Stomach (tissue), 9 donors: Measurements from ENCODE around the gene CMTM6. TPM values are rescaled to one million over a fixed set of nuclear protein-coding genes. Genes with fewer than 3 reads are reported as not detected.
"Not testable (repeated sequence)": the region's sequence is repeated elsewhere in the genome, so short reads cannot be mapped to it uniquely, and the experiment has no call there.

Experiments used
- DNase-seq, 2 donors: peaks; one replicate each; pipeline versions ENCODE4 v3.0.0 to v3.0.0-alpha.2; 2013 to 2019
- H3K27ac ChIP-seq, 5 donors: fragments of 200-600 bp in 4 of 5; sonication (generic) in 4 of 5; one replicate each; pipeline ENCODE4 v1.5.1; 2013 to 2019; ENCODE audit warnings: mild to moderate bottlenecking in 1 of 5, moderate library complexity in 1 of 5
- H3K27me3 ChIP-seq, 3 donors: fragments of 200-600 bp; sonication (generic); one replicate each; pipeline ENCODE4 v1.5.1; 2017 to 2019; ENCODE audit warnings: mixed run types in 1 of 3
- H3K36me3 ChIP-seq, 4 donors: fragments of 200-600 bp; sonication (generic); 1 replicate in 3 of 4; 2 replicates in 1 of 4; pipeline ENCODE4 v1.5.1; 2016 to 2019
- H3K4me1 ChIP-seq, 4 donors: fragments of 200-600 bp; sonication (generic); one replicate each; pipeline ENCODE4 v1.5.1; 2016 to 2019
- H3K4me3 ChIP-seq, 4 donors: fragments of 200-600 bp; sonication (generic) in 3 of 4; one replicate each; pipeline ENCODE4 v1.5.1; 2016 to 2019; ENCODE audit warnings: mild to moderate bottlenecking in 1 of 4
- H3K9me3 ChIP-seq, 4 donors: fragments of 200-600 bp; sonication (generic); one replicate each; pipeline ENCODE4 v1.5.1; 2016 to 2019
- CTCF ChIP-seq, 7 experiments: fragments of 450-650 bp in 4 of 7; fragments of 200-600 bp in 3 of 7; sonication (generic) in 3 of 7; IDR thresholded peaks; one replicate each; pipeline ENCODE4 v1.5.1; 2016 to 2019; ENCODE audit warnings: antibody characterized with exemption in 7 of 7, control low read depth in 2 of 7, mild to moderate bottlenecking in 1 of 7
- EP300 ChIP-seq: sonication (generic); formaldehyde crosslinking; IDR thresholded peaks from one replicate; pipeline ENCODE4 v1.6.1; 2017; ENCODE audit warnings: antibody characterized with exemption
- POLR2A ChIP-seq, 4 donors: fragments of 450-650 bp; IDR thresholded peaks; one replicate each; pipeline ENCODE4 v1.6.1; 2016; ENCODE audit warnings: antibody characterized with exemption in 4 of 4, control low read depth in 2 of 4, mild to moderate bottlenecking in 1 of 4, moderate library complexity in 1 of 4
- POLR2AphosphoS5 ChIP-seq, 3 donors: sonication (generic); formaldehyde crosslinking; IDR thresholded peaks; one replicate each; pipeline ENCODE4 v1.6.1; 2016; ENCODE audit warnings: antibody characterized with exemption in 3 of 3
- WGBS, 5 donors: extraction: QIAGEN DNeasy Blood & Tissue Kit in 3 of 5; methylation state at CpG; one replicate each; pipeline versions ENCODE4 v1.1.5 to v1.1.7; 2013 to 2018; 5-methylcytosine and 5-hydroxymethylcytosine counted together
- intact Hi-C: fragments of 100-400 bp; cut with DNase I; formaldehyde crosslinking; loops from one replicate; pipeline ENCODE4 v1.15.1; 2023; ENCODE audit warnings: low total_unique reads
- polyA plus RNA-seq, 3 donors: library from polyadenylated mRNA; stranded (reverse); fragments of 200-250 nt; gene quantifications; one replicate each; pipeline ENCODE4 v1.2.3, GENCODE V29; 2013
- total RNA-seq, 5 donors: library from RNA; depleted of rRNA; stranded (reverse); fragments of >200 nt; gene quantifications; one replicate each; pipeline versions ENCODE4 v1.1.0 to v1.2.3, GENCODE V29; 2014 to 2016
- donor health status: healthy with polysubstance abuse.
- donor health status: Bipolar disorder and iron deficiency.
- donor health status: healthy.

Gene CMTM6
- total and polyA plus RNA-seq, 8 donors = 5.8 to 133 (median 15.2) TPM

GRCh38 chr3:32440611-32441350, 61.9 kb downstream of the CMTM6 start:
- no peaks in the 10 kb centered on the region for H3K27me3 ChIP-seq
- no peak overlapping the region for H3K27ac ChIP-seq
- DNase-seq = no peak
- peaks cover 0 to 21% (median 0%) of the 10 kb centered on the region in 4 donors for H3K4me1 ChIP-seq
- TF ChIP-seq POLR2AphosphoS5 (IDR thresholded peaks at IDR 0.05) (no peak), CTCF (IDR thresholded peaks at IDR 0.05) (no peak), EP300 (no peak), POLR2A (IDR thresholded peaks at IDR 0.05) (no peak)
- intact Hi-C loops = no loop called here
- 79 to 85% (median 83%) methylated on average over 10 of the region's 10 CpGs for WGBS, 5 donors
- H3K4me3 ChIP-seq = no peak overlapping the region
- peaks cover 0 to 6% (median 1%) of the 10 kb centered on the region in 4 donors for H3K36me3 ChIP-seq
- no peaks in the 10 kb centered on the region for H3K9me3 ChIP-seq

- 90 to 97% (median 94%) methylated on average over 4 of the region's 4 CpGs for WGBS, 5 donors
- H3K4me1 ChIP-seq = peaks cover 0 to 21% (median 0%) of the 10 kb centered on the region in 4 donors
- H3K27me3 ChIP-seq, H3K27ac ChIP-seq, intact Hi-C loops, H3K36me3 ChIP-seq, H3K4me3 ChIP-seq, DNase-seq, H3K9me3 ChIP-seq: not testable (repeated sequence)
Measured at GRCh38 chr3:32439421-32439820, 63.2 kb downstream of the CMTM6 start.

- WGBS, 5 donors = 68 to 74% (median 73%) methylated on average over 10 of the region's 10 CpGs
- no peak for TF ChIP-seq POLR2AphosphoS5 (IDR thresholded peaks at IDR 0.05)
- no peak for TF ChIP-seq CTCF (IDR thresholded peaks at IDR 0.05)
- TF ChIP-seq EP300 = no peak
- no peak for TF ChIP-seq POLR2A (IDR thresholded peaks at IDR 0.05)
- H3K36me3 ChIP-seq = peaks cover 0 to 6% (median 1%) of the 10 kb centered on the region in 4 donors
- H3K4me1 ChIP-seq = peaks cover 0 to 20% (median 0%) of the 10 kb centered on the region in 4 donors
- intact Hi-C loops = no loop called here
- no peaks in the 10 kb centered on the region for H3K9me3 ChIP-seq
- H3K4me3 ChIP-seq = no peak overlapping the region
- no peak for DNase-seq
- no peak overlapping the region for H3K27ac ChIP-seq
- H3K27me3 ChIP-seq = no peaks in the 10 kb centered on the region
Measured at GRCh38 chr3:32438596-32439344, 63.9 kb downstream of the CMTM6 start.

GRCh38 chr3:32437896-32438295, 64.8 kb downstream of the CMTM6 start:
- Histone ChIP-seq H3K4me3 (no peak overlapping the region), H3K4me1 (peaks cover 0 to 18% (median 2%) of the 10 kb centered on the region in 4 donors), H3K27me3 (no peaks in the 10 kb centered on the region), H3K27ac (no peak overlapping the region), H3K9me3 (no peaks in the 10 kb centered on the region), H3K36me3 (peaks cover 0 to 6% (median 1%) of the 10 kb centered on the region in 4 donors)
- TF ChIP-seq POLR2A (IDR thresholded peaks at IDR 0.05) (no peak), CTCF (IDR thresholded peaks at IDR 0.05) (no peak), POLR2AphosphoS5 (IDR thresholded peaks at IDR 0.05) (no peak), EP300 (no peak)
- DNase-seq = no peak
- 88 to 94% (median 92%) methylated on average over 7 of the region's 7 CpGs for WGBS, 5 donors
- intact Hi-C loops = no loop called here
